ENCODE results near the gene CYP1A2.
"Not testable (repeated sequence)": the region's sequence is repeated elsewhere in the genome, so short reads cannot be mapped to it uniquely, and the experiment has no call there.

Gene CYP1A2

GRCh38 chr15:74777769-74778598 lies 29.3 kb downstream of the CYP1A2 start:
- no peak for DNase-seq

GRCh38 chr15:74778599-74778970 lies 29.9 kb downstream of the CYP1A2 start:
- no peak for DNase-seq

DNA sequence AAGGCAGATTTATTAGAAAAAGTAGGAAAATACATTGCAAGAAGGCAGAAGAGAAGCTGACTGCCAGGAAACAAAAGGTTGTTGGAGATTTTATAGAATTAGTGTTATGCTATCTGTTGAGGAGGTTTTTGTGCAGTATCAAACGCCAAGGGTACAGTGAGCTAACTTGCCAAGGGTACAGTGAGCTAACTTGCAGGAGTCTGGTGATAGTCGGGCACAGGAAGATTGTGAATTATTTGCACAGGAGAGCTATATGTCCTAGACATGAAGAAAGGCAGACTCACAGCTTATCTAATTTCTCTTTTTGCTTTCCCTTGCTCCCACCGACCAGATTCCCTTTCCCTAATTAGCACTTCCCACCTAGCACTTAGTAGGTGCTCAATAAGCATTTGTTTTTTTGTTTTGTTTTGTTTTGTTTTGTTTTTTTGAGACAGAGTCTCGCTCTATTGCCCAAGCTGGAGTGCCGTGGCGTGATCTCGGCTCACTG lies 30.6 kb downstream of the CYP1A2 start:
- DNase-seq: no peak

GRCh38 chr15:74780523-74781430 lies 32.1 kb downstream of the CYP1A2 start:
- peak; percentile 69 for DNase-seq

GRCh38 chr15:74781431-74782258 lies 33.0 kb downstream of the CYP1A2 start, which contains the start of gene CSK:
TSS of gene CSK (plus strand) at chr15:74782080. CDS start at chr15:74798298, 16,218 bp downstream.
- DNase-seq: peak; percentile 86

GRCh38 chr15:74782259-74783071 lies 33.8 kb downstream of the CYP1A2 start:
- peak; percentile 83 for DNase-seq

- peak; percentile 35 for DNase-seq
Observed at GRCh38 chr15:74783072-74783807, 34.6 kb downstream of the CYP1A2 start.

GRCh38 chr15:74783808-74784175 lies 35.1 kb downstream of the CYP1A2 start:
- DNase-seq: no peak

DNA sequence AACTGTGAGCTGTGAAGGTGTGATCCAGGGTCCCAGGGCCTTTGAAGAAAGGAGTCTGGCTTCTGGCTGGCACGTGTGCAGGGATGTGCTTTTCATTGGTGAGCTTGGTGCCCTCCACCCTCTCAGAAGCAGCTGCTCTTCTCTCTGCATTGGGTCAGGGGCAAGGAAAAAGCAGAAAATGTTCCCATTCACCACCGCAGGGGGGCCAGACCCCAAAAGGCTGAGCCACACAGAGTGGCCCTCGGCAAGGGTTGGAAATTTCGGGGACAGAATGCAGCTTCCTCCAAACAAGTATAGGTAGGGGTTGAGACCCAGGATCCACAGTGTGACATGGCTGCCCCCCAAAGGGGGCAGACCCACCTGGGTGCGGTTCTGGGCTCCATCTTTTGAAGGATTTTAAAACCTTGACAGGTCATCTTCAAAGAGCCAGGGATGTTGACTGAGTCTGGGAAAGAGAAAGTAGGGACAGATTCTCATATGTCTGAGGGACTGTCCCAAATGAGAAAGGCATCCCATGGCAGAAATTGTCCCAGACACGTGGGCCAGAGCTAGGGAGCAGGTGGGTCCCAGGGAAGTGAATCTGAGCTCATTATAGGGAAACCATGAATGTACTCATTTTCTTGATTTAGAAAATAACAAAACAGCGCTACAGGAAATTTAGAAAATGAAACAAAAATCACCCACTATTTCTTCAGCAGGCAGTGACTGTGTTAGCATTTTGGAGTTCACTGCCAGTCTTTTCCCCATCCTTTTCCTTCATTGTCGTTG lies 36.0 kb downstream of the CYP1A2 start:
- no peak for DNase-seq

GRCh38 chr15:74785194-74786032 lies 36.8 kb downstream of the CYP1A2 start:
- DNase-seq: peak; percentile 53

DNA sequence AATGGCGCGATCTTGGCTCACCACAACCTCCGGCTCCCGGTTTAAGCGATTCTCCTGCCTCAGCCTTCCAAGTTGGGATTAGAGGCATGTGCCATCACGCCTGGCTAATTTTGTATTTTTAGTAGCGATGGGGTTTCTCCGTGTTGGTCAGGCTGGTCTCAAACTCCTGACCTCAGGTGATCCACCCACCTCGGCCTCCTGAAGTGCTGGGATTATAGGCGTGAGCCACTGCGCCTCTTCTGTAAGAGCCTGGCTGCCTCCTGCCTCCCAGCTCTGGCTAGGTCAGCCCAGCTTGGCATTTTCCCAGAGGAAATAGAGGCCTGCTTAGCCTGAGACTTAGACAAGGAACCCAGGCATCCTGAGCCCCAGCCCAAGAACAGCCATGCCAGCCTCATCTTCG lies 37.4 kb downstream of the CYP1A2 start:
- not testable (repeated sequence) for DNase-seq

GRCh38 chr15:74786551-74787165 lies 38.0 kb downstream of the CYP1A2 start:
- DNase-seq: peak; percentile 19

DNA sequence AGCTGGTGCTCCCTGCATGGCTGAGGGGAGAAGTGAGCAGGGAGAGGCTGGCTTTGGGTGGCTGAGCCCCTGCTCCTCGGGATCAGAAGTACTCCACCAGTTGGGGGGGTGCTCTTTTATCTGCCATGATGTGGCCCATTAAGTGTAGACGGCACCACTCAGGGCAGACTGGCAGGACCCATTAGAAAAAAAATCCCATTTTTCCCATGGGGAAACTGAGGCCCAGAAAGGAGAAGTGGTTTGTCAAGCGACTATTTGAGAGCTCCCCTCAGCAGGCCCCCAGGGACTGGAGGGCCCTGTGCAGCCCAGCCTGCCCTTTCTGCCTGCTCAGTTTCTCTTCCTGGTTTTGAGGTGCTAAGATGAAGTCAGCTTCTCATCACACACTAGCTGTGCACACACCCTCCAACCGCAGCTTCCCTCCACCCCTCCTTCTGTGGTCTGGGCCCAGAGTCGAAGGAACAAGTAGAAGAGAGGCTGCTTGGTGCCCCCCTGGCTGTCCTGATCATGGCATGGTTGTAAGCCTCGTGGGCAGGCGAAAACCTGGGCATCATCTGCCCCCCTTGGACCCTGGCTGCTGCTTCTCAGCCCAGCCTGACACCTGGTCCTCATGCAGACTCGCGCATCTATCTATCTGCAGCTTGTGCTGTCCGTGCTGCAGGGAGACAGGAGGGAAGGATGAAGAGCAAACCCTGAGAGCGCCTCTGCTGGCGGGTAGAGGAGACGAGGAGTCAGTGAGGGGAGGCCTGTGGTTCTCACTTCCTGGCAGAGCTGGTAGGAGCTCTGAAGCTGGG lies 38.8 kb downstream of the CYP1A2 start:
- peak; percentile 88 for DNase-seq

DNA sequence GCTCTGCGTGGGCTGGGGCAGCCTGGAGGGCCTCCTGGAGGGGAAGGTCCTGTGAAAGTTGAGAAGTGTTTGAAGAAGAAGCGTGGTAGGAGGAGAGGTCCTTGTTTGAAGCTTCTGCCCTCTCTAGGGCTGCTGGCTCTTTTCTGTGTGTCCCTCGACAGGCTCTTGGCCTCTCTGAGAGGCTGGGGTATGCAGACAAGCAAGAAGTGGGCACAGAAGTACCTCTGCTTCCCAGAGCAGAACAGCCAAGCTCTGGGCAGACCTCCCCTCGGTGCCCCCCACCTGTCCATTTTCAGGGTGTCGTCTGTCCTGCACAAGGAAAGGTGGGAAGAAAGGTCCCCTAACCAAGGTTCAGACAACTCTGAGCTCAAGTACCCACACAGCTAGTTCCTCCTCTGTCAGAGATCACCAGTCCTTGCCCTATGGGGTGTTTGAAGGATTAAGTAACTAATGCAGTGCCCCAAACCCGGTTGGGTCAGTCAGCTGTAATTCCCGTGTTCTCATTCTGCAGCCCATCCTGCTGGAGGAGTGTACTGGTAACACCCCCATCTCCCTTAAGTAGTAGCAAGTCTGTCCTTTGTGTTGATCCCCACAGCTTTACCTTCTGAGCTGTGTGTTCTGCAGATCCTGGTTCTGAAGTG lies 39.5 kb downstream of the CYP1A2 start:
- DNase-seq: peak; percentile 7

GRCh38 chr15:74788683-74789151 lies 40.1 kb downstream of the CYP1A2 start:
- peak; percentile 73 for DNase-seq

- DNase-seq: peak; percentile 61
Observed at GRCh38 chr15:74789171-74789631, 40.6 kb downstream of the CYP1A2 start.

DNA sequence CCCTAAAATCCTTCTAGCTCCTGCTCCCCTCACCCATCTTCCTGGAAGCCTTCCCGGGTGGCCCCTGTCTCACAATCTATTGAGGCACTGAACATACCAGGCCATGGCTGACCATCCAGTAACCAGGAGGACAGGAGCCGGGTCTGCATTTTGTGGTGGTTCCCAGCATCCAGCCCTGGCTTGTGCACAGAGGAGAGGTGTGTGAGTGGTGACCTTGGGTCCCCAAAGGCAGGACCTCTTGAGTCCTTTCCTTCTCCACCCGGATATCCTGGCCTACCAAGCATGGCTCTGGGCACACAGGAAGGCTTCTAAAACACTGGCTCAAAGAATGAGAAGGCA lies 41.1 kb downstream of the CYP1A2 start:
- no peak for DNase-seq

Data from CD4-positive, alpha-beta T cell treated with Interleukin-17A for 4 hours (primary cell).